SKM-1 treated with dmso at 0.1 percent for 144 hours (cell line): Measurements from ENCODE around the gene FOXP3.

ENCODE experiments used
- DNase-seq: peaks from one replicate; lab custom pipeline; 2025; ENCODE audit not compliant: unreplicated experiment; lab: John Stamatoyannopoulos, UW

Gene FOXP3

DNA sequence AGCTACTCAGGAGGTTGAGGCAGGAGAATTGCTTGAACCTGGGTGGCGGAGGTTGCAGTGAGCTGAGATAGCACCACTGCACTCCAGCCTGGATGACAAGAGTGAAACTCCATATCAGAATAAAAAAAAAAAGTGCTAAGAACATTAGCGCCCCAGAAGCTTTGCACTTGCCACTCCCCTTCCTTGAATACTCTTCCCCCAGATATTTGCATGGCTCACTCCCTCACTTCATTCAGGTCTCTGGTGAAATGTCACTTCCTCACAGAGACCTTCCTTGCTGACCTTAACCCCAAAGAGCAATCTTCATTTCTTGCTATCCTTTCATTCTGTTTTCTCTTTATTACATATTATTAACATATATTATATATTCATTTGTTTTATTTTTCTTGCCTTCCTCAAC, 42.6 kb downstream of the FOXP3 start:
- no peak for DNase-seq

DNA sequence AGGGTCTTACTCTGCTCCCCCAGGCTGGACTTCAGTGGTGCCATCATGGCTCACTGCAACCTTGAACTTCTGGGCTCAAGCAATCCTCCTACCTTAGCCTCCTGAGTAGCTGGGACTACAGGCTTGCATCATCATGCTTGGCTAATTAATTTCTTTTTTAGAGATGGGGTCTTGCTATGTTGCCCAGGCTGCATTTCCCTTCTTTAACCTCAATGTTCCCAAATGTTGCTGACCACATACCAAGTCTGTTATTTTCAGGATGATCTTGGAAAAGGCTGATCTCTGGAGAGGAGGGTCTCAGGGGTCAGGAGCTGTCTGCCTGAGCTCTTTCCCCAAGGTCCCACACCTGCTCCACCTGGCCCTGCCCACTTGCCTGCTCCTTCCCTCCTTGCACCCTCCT, 44.4 kb downstream of the FOXP3 start:
- no peak for DNase-seq

DNA sequence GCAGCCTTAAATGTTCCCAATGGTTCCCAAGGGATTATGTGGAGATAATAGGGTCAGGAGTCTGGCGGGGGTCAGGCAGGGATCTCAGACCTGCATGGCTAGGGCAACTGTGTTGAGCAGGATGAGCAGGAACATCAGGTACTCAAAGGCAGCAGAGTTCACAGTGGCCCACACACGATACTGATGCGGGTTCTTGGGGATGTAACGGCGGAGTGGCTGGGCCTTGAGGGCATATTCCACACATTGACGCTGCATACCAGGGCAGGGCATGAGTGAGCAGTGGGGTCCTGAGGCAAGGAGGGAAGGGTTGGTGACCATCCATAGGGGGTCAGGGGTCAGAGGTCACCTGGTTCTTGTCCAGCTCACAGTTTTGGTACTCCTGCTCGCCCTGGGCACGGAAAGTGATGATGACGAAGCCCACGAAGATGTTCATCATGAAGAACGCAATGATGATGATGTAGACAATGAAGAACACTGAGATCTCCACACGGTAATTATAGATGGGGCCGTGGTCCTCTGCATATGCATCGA, 49.4 kb downstream of the FOXP3 start:
- no peak for DNase-seq

DNA sequence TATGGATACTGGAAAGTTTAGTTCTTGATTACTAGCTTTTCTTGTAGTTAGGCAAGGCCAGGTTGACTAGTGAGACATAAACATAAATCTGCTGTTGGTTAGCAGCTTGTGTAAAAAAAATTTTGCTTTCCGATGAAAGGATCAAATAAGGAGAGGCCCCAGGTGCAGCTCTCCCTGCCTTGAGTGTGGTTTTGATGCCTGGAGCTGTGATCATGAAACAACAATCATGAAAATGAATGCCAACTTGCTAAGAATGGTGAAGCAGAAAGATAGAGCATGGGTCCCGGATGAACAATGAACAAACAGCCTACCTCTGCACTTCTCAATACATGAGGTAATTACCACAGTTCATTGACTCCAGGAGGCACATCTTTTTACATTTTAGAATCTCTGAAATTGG, 50.1 kb downstream of the FOXP3 start:
- DNase-seq: no peak

DNA sequence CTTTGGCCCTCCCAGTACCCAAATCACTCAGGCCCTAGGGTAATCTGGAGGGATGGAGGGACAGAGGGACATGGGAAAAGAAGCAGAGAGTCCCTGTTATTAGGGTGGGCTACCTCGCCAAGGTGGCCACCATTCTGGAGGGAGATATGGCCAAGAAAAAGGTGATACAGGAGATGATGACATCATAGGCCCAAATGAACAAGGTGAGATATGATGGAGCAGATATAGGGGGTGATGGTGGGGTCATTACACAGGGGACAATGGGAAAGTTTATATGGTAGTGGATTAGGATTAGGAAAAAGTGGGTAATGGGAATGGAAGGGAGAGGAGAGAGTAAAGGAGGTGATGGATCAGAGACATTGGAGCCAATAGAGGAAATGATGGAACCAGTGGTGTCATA, 51.6 kb downstream of the FOXP3 start:
- DNase-seq: no peak

DNA sequence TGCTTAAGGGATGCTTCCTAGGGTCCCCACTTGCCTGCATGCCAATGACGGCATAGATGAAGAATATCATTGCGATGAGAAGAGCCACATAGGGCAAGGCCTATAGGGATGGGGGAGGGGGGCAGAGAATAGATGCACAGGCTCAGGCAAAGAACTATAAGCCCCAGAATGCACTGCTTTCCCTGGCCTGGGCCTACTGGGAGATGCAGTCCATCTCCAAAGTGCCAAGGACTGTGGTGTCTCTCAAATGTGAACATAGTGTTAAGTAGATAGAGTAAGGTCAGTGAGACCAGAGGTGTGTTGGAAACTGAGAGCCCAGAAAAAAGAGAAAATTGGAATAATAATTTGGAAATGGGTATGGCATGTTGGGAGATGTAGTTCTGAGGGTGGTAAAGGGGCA, 52.3 kb downstream of the FOXP3 start:
- no peak for DNase-seq

DNA sequence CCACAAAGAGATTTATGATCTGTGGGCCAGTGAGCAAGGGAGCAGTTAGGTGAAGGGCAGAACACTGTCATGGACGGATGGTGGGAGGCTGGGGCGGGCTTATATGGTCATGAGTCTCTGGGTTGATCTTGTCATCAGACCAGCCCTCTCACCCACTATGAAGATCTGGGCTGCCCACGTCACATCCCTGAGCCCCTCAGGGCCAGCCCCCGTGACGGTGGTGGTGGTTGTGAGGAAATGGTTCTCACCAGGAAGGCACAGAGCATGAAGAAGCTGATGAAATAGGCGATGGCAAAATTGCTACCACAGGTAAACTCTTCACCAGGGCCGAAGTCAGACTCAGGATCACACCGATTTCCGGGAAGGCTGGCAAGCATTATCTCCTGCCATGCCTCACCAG, 53.4 kb downstream of the FOXP3 start:
- no peak for DNase-seq

DNA sequence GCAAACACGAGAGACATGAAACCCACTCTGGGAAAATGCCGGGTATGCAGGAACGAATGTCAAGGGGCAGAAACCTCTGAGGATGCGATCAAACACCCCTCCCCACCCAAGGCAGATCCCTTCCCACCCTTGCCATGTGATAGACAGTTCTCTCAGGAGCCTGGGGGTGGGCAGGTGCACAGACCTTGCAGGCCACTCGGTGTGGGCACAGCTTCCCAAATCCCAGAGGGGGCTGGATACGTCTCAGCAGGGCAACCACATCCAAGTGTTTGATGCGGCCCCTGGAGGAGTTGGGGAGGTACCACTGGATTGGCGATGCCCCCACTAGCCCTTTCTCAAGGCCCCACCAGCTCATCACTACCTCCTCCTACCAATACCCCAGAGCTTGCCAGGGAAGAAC, 54.1 kb downstream of the FOXP3 start:
- no peak for DNase-seq

DNA sequence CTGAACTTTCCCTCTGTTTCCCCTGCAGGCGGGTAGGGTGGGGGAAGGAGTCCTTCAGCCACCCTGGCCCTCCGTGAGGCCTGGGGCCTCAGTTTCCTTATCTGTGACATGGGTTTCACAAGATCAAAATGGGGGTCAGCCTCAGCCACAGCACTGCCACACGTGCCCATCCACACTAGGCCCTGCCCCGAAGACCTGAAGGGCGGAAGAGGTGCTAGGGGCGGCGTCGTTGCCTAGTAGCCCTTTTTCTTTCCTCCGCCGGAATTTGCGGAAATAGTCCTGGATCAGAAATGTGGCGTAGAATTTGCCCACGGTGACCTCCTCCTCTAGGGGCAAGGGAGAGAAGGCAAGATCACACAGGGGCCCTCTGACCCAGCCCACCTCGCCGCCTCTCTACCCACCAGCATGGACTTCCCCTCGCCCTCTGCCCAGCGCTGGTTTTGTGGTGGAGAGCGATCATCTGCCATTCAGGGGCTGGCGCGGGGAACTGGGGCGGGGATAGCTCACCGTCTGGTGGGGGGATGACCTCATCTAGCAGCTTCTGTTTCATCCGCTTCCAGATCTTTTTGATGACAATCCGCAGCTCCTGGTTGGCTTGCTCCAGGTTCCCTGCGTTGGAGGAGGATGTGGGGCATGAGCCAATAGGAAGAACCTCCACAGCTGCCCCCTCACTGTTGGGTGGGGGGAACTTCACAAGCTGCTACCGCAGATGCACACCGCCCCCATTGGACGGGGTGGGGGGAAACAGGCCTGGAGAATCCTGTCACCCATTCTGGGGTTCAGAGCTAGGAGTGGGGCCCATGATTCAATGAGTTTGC, 54.9 kb downstream of the FOXP3 start:
- DNase-seq: no peak

DNA sequence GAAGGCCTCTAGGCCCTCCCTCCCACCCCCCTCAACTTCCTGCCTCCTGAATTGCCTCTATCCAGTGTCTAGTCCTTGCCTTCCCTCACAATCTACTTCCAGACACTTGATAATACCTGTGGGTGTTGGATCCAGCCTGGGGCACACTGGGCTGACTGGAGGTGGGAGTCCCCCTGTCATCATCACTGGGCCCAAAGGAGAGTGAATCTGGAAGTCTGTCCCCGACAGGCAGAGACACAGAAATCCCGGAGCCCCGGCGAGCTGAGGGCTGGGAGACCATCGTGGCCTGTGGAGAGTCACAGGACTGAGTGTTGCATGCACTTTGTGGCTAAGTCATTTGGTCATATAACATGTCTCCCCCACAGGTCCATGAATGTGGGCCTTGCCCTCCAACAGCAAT, 56.1 kb downstream of the FOXP3 start:
- DNase-seq: no peak

DNA sequence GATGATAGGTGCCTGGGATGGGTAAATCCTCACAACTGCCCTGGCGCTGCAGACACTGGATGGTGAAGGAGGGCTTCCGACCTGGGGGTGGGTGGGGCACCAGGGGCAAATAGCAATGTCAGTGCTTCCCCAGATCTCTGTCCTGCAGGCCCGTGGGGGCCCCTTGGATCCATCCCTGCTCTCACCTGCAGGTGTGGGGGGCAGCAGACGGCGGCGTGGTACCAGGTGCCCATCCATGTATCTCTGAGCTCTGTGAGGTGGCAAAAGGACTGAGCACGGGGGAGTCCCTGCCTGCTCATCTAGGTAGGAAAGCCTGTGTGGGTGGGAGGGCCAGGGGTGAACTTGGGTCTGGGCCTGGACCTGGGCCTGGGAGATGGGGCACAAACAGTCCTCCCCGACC, 58.0 kb downstream of the FOXP3 start:
- DNase-seq: no peak

DNA sequence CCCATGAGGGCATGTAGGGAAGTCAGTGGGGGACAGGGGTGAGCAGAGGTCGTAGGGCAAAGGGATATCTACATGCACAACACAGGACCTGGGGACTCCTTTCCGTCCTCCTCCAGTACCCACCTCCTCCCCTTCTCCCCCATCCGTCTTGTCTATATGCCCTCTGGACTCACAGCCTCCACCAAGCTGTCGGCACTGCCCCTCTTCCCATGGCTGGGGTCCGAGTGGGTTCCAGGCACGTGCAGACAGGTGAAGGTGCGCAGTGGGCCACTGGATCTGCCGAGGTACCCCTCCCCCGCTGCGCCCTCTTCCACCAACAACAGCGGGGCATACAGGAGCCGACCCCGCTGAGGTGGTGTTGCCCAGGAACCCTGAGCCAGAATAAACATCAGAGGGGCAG, 59.1 kb downstream of the FOXP3 start:
- DNase-seq: no peak

DNA sequence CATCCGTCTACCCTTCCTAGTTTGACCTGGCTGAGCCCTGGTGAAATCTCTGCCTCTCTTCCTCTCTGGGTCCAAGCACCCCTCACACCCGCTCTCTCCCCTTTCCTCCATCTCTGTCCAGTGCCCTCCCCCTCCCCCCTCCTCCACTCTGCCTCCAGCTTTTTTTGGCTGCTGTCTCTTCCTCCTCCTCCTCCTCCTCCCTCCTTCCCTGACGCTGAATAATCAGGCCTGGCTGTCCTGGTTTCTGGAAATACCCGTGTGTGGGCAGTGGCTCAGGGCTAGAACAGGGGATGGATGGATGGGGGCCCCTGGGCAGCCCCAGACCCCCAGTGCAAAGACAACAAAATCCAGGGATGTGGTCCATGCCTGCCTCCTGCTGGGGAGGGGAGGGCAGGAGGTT, 59.8 kb downstream of the FOXP3 start:
- no peak for DNase-seq

DNA sequence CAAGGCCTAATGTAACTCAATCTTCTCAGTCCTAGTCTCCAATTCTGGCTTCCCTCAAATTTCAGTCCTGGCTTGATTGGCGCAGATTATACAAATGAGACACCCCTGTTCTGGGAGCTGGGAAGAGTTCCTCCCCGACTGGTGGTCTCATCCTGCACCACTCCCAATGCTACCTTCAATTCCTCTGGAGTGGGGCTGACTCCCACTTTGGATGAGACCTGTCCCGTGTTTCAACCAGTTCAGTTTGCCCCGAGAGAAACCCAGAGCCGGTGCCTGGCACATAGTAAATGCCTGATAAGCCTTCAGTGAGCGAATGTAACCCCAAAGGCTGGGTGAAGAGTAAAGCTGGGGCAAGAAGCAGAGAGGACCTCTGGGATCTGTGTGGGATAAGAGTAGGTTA, 60.5 kb downstream of the FOXP3 start:
- DNase-seq: no peak

DNA sequence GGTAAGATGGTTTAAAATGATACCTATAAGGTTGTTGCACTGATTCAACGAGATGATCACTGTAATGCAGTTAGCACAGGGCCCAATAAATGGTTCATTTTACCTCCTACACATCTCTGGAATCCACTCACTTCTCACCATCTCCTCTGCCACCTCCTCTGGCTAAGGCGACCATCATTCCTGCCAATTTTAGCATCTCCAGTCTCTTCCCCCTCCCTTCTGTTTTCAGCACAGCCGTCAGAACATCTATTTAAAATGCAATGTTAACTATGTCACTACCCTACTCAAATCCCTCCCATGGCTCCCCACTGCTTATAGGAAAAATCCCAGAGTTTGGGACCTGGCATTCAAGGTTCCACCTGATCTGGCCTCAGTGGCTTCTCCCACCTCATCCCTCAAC, 61.0 kb downstream of the FOXP3 start:
- DNase-seq: no peak

DNA sequence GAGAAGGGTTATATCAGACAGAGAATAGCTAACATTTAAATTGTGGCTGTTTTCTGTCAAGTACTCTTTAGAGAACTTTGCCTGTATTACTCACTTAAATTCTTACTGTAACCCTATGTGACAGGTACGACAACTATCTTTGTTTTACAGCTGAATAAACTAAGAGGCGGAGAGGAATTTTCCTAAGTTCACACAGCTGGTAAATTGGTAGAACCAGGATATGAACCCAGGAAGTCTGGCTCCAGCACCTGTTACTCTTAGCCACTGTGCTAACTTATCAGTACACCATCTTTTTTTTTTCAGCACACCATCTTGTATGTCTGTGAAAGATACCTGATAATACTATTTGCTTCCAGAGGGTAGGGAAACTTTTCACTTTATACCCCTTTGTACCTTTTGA, 62.5 kb downstream of the FOXP3 start:
- no peak for DNase-seq
